GM19438 (cell line): Measurements from ENCODE around the gene CHDH.

ENCODE experiments used
- ATAC-seq: cut with Tn5 transposase; IDR thresholded peaks from one replicate; pipeline ENCODE4 v1.9.1; 2021; ENCODE audit warnings: low read depth; ENCODE audit not compliant: unreplicated experiment

CHDH gene

DNA sequence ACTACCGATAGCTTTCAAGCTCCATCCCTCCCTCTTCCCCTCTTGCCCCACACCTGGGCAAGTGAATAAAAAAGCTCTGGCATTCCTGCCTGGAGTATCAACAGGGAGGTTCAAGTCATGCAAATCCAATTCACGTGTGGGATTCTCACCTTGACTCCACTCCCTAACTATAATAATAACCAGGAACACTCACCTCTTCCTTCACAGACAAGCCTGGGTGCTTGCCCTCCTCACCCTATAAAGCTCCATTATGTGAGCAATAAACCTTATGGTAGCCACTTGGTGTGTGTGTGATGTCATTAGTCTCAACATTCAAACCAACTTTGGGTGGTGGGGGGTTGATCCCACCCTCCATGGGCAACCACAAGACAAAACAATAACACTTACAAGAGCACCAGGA, 16.6 kb downstream of the CHDH start:
- no peak for ATAC-seq

DNA sequence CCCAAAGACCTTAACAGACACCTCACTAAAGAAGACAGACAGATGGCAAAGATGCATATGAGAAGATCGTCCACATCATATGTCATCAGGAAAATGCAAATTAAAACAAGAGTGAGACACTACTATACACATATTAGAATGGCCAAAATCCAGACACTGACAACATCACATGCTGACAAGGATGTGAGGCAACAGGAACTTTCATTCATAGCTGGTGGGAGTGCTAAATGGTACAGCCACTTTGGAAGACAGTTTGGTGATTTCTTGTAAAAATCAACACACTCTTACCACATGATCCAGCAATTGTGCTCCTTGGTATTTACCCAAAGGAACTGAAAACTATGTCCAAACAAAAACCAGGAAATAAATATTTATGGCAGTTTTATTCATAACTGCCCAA, 17.6 kb downstream of the CHDH start:
- ATAC-seq: no peak

DNA sequence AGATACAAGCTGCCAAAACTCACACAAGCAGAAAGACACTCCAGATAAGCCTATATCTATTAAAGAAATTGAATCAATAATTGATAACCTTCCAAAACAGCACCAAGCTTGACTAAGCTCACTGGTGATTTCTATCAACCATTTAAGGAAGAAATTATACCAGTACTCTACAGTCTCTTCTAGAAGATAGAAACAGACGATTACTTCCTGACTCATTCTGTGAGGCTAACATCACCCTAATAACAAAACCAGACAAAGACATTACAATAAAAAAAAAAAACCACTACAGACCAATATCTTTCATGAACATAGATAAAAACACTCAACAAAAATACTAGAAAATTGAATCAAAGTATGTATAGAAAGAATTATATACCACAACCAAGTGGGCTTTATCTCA, 20.2 kb downstream of the CHDH start:
- ATAC-seq: no peak

DNA sequence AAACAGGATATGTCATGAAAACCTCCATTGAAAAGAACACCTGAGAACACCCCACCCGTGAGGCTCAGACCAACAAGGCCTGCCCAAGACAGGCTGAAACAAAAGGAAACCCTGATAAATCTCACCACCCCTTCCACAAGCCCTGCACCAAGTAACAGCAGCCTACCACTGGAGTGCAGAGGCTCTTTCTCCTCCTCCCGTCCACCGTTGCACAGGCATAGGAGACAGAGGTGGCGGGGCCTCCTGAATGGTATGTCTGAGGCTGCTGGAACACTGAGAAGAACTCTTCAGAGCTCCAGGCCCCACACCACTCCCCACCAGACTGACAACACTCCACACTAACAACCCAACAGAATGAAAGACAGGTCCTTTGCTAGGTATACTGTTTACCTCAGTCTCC, 21.4 kb downstream of the CHDH start:
- ATAC-seq: no peak

DNA sequence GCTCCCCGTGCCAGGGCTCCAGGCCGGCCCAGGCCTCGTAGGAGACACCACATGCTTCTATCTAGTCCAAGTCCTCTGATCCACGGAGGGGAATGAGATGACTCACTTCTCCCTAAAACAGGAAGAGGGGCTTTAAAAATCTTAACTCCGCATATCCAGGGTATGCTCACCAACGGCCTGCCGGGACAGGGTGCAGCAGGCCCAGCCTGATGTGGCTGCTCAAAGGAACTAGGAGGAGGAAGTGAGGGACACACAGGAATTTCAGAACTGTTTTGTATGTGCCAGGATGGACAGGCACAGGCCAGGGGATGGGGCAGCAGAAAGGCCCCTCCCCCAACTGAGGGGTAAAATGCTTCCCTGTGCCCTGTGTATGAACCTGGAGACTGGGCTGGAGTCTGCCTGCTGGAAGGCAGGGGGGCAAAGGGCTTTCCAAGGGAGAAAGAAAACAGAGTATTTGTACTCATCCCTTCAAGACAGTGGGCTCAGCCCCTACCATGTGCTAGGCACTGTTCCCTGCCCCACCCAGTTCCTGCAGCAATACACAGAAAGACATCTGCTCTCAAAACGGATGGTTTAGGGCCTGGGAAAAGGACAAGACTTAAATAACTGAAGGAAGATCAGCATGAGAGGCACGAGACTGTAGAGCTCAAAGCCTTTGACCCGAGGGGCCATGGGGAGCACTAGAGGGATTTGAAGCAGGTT, 22.1 kb downstream of the CHDH start:
- no peak for ATAC-seq

DNA sequence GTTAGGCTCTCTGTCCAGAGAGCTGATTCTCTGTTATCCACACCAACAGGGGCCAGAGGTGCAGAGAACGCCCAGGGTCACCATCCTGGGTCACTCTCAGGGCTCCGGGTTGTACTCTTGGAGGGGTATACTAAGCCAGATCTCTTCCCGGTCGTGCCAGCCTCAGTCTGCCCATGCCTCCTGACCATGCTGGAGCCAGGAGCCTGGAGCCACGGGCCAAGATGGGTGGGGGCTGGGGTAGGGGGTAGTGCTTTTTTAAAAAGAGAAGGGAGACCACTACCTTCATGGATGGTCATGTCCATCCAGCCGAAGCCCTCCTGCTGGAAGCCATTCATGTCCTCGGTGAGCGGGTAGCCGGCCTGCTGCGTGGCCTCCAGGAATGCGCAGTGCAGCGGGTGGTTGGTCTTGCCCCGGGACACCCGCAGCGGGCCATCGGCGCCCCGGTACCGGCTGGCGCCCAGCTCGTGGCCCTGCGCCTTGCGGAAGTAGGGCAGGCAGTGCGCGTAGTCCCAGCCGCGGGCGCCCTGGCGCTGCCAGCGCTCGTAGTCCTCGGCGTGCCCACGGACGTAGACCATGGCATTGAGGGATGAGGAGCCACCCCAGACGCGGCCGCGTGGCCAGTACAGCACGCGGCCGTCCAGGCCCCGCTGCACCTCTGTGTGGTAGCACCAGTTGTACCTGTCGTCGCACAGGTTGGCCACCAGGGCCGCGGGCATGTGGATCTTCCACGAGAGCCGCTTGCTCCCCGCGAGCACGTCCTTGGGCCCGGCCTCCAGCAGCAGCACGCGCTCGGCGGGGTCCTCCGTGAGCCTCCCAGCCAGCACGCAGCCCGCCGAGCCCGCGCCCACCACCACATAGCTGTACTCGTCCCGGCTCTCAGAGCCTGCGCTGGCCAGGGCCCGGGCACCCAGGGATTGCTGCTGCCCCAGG, 22.9 kb downstream of the CHDH start:
- ATAC-seq: no peak

DNA sequence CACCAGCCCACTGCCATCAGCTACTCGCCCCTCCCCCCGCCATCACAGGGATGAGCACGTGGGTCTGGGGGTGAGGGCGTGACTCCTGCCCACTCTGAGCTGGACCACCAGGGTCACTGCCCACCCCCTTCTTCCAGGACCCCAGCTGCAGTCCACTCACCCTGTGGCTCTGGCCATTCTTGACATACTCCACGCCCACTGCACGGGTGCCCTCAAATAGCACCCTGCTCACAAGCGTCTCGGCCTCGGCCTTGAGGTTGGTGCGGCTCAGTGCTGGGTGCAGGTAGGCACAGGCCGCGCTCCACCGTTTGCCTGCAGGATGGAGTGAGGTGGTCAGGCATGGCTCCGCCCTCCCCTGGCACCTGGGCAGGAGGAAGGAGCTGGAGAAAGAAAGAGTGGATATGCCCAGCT, 23.9 kb downstream of the CHDH start:
- ATAC-seq: no peak

DNA sequence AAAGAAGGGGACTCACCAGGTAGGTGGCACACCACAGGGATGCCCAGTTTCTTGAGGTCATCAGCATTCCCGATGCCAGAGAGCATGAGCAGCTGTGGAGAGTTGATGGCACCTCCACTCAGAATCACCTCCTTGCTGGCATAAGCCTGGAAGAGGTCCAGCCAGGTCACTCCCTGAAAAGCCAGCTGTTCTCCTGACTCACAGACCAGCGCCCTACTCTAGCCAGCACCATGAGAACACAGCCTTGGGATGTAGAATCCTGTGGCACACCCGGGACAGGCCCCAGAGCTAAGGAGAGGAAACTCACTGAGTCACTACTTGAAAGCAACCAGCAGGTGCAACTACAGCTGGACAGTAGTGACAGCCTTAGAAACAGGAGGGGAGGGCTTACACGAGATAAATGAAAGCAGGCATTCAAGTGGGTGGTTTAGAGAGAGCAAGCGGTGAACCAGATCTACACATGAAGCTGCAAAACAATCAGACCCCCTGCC, 24.5 kb downstream of the CHDH start:
- no peak for ATAC-seq

DNA sequence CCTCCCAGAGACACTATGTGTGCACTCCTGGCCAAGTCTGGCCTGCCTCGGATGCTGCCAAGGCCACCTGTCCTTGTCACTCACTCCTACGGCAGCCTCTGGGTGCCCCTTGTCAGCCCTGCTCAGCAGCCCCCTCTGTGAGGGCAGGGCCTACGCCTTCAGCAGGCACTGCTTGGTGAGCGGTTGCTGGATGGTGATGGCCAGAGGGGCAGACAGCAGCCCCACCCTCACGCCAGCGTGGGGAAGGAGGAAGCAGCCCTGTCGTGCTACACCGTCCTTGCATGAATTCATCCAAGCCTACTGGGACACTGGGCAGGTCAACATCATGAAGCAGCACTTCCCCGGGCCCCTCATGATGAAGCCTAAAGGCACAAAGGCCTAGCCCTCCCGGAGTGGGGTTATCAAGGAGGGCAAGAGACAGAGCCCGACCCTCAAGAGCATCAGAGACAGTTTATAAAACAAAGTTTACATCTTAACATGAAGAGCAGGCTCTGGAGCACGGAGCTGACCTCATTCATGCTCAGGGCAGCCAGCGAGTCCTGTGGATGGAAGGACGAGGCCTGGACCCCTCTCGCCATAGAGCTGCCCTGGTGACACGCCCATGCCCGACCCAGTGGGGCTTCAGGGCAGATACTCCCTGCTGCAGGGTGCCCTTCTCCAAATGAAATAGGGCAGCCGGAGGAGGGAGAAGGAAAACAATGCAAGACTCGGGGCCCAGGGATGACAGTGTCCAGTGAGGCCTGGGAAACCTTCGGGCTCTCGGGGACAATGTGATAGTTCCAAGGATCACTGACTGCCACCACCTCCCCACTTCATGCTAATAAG, 25.3 kb downstream of the CHDH start:
- no peak for ATAC-seq

DNA sequence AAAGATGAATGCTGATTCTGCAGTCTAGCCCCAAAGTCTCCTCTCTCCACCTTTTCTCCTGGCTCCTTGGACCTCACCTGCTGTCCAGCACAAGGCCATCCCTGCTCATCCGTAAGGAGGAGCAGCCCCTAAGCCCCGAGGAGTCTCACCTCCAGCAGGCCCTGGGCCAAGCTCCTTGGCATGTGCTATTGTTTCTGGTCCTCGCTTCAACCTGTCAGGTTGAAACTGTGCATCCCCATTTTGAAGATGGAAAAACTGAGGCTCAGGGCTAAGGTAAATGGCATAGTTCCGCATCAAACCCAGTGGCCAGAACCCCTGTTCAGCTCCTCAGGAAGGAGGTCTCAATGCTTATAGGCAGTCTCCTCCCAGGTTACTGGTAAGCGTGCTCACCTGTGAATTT, 26.1 kb downstream of the CHDH start:
- no peak for ATAC-seq

DNA sequence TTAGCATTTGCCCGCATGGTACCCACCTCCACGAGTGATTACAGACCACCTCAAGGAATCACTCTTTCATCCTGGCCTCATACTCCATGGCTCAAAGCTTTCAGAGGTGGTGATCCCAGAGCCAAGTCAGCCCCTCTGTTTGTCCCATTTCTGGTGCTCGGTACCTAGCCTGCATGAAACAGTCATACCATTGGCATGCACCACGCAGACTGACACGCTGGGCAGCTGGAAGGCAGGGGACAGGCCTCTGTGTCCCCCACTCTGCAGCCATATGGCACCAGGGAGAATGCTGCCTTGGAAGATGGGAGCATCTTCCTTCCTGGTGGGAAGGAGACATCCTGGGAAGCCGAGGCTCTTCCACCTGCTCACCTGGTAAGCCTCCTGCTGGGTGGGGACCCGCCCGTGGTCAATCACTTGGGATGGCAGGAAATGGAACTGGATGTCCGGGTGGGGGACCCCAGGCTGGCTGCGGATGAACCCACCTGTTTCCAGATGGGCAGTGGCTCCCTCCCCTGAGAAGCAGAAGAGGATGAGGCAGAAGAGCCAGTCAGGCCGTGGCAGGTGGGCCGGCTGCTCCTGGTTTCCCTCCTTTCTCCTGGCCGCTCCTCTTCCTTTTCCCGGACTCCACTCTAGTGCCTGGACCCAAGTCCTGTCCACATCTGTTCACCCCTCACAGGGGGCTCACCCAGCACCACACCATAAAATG, 26.9 kb downstream of the CHDH start:
- ATAC-seq: no peak

DNA sequence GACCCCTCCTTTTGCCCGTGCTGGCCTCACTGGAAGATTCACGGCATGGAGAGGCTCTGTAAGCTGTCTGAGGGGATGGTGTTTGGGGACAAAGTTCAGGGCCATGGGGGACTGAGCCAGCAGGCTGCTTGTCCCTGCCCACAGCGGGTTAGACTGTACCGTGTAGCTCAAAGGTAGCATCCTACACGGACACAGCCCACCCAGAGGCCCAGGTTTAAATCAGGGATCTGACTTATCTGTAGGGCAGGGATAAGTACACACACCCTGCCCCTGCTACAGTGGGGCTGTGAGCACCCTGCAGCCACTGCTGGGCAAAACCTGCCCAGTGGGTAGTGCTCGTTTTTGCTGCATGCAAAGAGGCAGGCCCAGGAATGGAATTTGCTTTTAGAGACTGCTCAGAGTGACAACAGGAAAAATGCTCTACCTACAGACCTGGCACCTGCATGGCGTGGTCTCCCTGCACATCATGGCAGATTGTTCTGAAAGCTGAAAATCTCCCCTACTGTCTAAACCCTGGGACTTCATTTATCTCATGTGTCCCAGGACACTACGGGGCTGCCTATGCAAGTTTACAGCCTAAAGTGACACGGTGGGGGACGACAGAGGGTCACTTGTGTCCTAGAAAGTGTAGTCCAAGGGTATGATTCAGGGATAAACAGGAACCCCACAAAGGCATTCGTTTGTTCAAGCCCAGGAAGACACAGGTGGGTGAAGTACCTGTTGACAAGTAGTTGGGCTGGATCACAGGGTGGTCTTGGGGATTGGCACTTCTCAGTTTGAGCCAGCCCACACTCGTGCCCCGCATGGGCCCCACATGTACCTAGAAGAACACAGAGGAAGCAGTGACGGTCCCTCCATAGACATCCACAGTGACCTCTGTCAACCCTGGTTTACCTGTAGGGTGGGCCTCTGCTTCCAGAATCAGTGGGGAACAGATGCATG, 27.7 kb downstream of the CHDH start:
- no peak for ATAC-seq

DNA sequence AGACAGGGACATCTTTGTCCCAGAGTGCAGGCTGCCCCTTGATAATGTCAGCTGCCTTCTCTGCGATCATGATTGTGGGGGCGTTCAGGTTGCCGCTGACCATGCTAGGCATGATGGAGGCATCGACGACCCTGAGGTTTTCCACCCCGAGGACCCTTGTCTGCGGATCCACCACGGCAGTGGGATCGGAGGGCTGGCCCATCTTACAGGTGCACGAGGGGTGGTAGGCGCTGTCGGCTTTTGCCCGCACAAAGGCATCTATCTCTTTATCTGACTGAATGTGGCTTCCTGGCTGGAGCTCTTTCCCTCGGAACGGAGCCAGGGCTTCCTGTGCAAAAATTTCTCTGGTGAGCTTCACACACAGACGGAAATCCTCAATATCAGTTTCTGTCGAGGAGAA, 28.4 kb downstream of the CHDH start:
- ATAC-seq: no peak

DNA sequence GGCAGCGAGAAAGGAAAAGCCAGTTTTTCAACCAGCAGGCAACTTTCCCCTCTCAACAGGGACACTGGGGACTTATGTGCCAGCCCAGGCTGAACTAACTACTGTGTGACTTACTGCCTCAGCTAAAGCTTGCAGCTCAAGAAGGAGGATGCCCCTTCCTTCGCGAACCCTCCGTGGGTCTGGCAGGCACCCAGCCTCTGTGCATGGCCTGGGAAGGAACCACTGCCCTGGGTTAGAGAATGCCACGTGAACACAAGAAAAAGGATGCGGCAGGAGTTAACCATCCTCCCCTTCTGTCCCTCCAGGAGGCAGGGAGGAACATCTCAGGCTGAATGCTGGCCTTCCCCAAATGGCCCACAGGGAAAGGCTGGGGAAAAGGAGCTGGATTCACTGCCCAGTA, 29.0 kb downstream of the CHDH start:
- no peak for ATAC-seq

DNA sequence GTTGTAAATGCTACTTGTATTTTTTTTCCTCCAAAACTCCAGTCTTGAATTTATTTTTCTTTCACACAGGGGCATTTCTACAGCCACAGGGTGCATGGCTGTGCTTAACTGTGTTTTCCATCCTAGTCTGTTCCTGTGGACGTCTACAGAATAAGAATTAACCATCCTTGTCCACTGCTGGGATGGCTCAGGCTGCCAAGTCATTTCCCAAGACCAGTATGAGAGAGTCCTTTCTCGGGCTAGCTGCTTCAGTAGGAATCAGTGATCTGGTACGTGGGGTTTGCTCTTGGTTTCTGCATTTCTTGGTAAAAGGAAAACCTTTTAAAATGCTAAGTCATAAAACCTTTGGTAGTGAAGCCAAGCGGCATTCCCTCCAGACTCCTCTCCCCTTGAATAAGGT, 29.8 kb downstream of the CHDH start:
- ATAC-seq: no peak

DNA sequence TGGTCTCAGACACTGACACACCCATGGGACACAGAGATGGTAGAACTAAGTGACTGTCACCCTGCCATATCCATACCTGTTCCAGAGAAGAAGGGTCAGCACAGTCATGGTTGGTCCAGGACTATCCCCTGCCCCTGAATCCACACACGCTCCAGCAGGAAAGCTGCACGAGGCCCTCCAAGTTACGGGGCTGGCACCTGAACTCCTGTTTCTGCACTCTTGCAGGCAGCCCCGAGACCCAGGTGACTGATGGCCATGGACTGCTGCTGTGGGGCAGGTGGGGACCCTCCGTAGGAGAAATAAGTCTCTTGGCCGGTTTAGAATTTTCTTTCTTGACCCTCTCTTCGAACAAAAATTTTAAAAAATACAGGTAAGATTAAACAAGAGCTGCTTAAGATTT, 30.6 kb downstream of the CHDH start:
- ATAC-seq: no peak

DNA sequence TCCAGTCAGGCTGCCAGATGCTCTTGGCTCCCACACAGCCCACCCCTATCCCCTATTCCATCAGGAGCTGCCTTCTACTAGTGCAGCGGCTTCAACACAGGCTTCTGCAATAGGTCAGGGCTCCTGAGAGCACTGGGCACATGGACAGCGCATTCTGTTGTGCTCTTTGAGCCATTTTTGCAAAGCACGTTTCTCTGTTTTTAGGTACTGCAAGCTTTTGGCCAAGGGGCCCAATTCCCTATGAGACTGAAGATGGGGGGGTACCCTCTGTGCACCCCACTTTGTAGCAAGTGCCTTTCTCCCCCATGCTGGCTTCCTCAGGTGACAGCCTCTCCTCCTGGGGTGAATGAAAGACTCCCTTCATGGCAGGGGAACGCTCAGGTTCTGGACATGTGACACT, 31.2 kb downstream of the CHDH start:
- ATAC-seq: no peak

DNA sequence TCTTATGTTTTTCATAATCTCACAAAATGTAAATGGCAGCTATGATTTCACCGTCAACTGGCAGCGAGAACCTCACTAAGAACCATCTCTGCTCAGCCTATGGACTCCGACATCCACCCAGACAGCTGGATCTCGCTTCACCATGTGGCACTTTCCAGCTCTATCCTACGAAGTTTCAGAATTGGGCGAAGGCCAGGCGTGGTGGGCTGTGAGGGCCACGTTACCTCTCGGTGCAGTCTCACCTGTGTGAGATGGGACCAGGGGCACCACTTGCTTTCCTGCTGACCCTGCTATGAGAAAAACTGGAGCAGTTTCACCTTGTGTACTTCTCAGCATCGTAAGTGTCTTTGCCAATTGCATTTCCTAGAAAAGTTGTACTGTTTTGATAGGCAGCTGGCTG, 32.3 kb downstream of the CHDH start:
- ATAC-seq: no peak

DNA sequence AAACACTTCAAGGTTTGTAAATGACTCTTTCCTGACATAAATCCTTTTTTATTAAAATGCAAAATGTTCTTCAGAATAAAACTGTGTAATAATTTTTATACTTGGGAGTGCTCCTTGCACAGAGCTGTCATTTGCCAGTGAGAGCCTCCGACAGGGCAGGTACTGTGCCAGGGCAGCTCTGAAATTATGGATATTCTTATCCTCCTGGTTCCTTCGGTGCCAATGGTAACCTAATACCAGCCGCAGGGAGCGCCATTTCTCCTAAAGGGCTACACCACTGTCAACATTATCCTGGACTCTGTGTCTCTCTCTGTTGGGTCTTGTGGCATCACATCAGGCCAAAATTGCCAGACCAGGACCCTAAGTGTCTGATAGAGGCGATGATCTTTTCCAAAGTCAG, 33.0 kb downstream of the CHDH start:
- no peak for ATAC-seq
